PFSK-1 (cell line): ENCODE results near the gene DENND2A.

Experiments
- FOXP2 ChIP-seq: optimal IDR thresholded peaks from 2 replicates; pipeline ENCODE3; 2011; ENCODE audit warnings: borderline replicate concordance, control low read depth, inconsistent platforms; ENCODE audit not compliant: insufficient read depth; ENCODE audit errors: extremely low read length, extremely low read depth
- POLR2AphosphoS5 ChIP-seq: IDR thresholded peaks from 2 replicates; pipeline ENCODE4 v1.6.1; 2012; ENCODE audit warnings: low read depth, mild to moderate bottlenecking, control low read depth, low read length, moderate library complexity
- SIN3A ChIP-seq: IDR thresholded peaks from 2 replicates; pipeline ENCODE4 v1.6.1; 2012; ENCODE audit warnings: mild to moderate bottlenecking, low read length, moderate library complexity, borderline replicate concordance; ENCODE audit not compliant: insufficient read depth
- TAF1 ChIP-seq: IDR thresholded peaks from 2 replicates; pipeline ENCODE4 v1.6.1; 2012; ENCODE audit warnings: low read length, control low read depth, borderline replicate concordance; ENCODE audit not compliant: insufficient read depth
- TF ChIP-seq, protein P1 (sequence below), 2 experiments: IDR thresholded peaks; 2 replicates each; pipeline versions ENCODE4 v1.6.1 to v1.8.0; 2011 to 2012; ENCODE audit warnings: low read depth in 2 of 2, low read length in 2 of 2, control low read depth in 1 of 2, inconsistent platforms in 1 of 2, mild to moderate bottlenecking in 1 of 2, moderate library complexity in 1 of 2; ENCODE audit not compliant: insufficient read depth in 1 of 2

Gene DENND2A

GRCh38 chr7:140596519-140597427 lies 43.8 kb downstream of the DENND2A start:
- TF ChIP-seq POLR2AphosphoS5 (no peak), TAF1 (no peak), FOXP2 (no peak), SIN3A (no peak)
- TF ChIP-seq, protein P1, sequence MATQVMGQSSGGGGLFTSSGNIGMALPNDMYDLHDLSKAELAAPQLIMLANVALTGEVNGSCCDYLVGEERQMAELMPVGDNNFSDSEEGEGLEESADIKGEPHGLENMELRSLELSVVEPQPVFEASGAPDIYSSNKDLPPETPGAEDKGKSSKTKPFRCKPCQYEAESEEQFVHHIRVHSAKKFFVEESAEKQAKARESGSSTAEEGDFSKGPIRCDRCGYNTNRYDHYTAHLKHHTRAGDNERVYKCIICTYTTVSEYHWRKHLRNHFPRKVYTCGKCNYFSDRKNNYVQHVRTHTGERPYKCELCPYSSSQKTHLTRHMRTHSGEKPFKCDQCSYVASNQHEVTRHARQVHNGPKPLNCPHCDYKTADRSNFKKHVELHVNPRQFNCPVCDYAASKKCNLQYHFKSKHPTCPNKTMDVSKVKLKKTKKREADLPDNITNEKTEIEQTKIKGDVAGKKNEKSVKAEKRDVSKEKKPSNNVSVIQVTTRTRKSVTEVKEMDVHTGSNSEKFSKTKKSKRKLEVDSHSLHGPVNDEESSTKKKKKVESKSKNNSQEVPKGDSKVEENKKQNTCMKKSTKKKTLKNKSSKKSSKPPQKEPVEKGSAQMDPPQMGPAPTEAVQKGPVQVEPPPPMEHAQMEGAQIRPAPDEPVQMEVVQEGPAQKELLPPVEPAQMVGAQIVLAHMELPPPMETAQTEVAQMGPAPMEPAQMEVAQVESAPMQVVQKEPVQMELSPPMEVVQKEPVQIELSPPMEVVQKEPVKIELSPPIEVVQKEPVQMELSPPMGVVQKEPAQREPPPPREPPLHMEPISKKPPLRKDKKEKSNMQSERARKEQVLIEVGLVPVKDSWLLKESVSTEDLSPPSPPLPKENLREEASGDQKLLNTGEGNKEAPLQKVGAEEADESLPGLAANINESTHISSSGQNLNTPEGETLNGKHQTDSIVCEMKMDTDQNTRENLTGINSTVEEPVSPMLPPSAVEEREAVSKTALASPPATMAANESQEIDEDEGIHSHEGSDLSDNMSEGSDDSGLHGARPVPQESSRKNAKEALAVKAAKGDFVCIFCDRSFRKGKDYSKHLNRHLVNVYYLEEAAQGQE (IDR thresholded peaks at IDR 0.05; ENCODE audit: insufficient read depth in 1 of 2, low read depth in 2 of 2, low read length in 2 of 2) = no peak

- TF ChIP-seq FOXP2 (no peak), POLR2AphosphoS5 (no peak), SIN3A (no peak), TAF1 (no peak)
- TF ChIP-seq, protein P1 (IDR thresholded peaks at IDR 0.05; ENCODE audit: insufficient read depth in 1 of 2, low read depth in 2 of 2, low read length in 2 of 2) = no peak
Measured at GRCh38 chr7:140595468-140596092, 45.0 kb downstream of the DENND2A start.

GRCh38 chr7:140594131-140594691 lies 46.4 kb downstream of the DENND2A start:
- TF ChIP-seq, protein P1 (IDR thresholded peaks at IDR 0.05; ENCODE audit: insufficient read depth in 1 of 2, low read depth in 2 of 2, low read length in 2 of 2) = no peak
- no peak for TF ChIP-seq TAF1
- TF ChIP-seq SIN3A = no peak
- TF ChIP-seq FOXP2 = no peak
- no peak for TF ChIP-seq POLR2AphosphoS5

DNA sequence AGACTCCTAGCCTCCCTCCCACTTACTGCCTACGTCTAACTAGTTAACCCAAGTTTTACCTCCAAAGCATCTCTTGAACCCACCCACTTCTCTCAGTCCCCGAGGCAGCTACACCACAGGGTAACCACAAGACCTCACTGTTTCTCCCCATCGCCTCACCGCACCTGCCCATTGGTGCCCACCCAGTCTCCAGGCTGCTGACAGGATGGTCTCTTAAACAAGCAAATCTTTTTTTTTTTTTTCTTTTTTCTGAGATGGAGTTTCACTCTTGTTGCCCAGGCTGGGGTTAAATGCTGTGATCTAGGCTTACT lies 47.0 kb downstream of the DENND2A start:
- TF ChIP-seq TAF1 (no peak), POLR2AphosphoS5 (no peak), FOXP2 (no peak), SIN3A (no peak)
- TF ChIP-seq, protein P1 (IDR thresholded peaks at IDR 0.05; ENCODE audit: insufficient read depth in 1 of 2, low read depth in 2 of 2, low read length in 2 of 2) = no peak
